Right cardiac atrium (tissue), 5 donors: ENCODE data around the gene TMTC1. TPM values are rescaled to one million over a fixed set of nuclear protein-coding genes. Genes with fewer than 3 reads are reported as not detected.

Experiments
- ATAC-seq, 2 donors: fragments of 200-7000 bp; cut with Tn5 transposase; one replicate each; pipeline versions ENCODE4 v1.8.0 to v1.9.1; 2020; ENCODE audit warnings: moderate library complexity in 2 of 2, mild to moderate bottlenecking in 1 of 2
- DNase-seq, 3 donors: peaks; one replicate each; pipeline ENCODE4 v3.0.0-alpha.2; 2020
- H3K27ac ChIP-seq: one replicate; pipeline ENCODE4 v1.5.1; 2013; ENCODE audit warnings: mild to moderate bottlenecking, low read length, control low read depth, moderate library complexity
- H3K27me3 ChIP-seq: one replicate; pipeline ENCODE4 v1.6.1; 2013; ENCODE audit not compliant: control insufficient read depth, insufficient read depth
- H3K4me1 ChIP-seq: one replicate; pipeline ENCODE4 v1.6.1; 2013; ENCODE audit warnings: low read length; ENCODE audit not compliant: control insufficient read depth, insufficient read depth
- H3K4me3 ChIP-seq: one replicate; pipeline ENCODE4 v1.5.1; 2013; ENCODE audit warnings: low read length, control low read depth
- H3K9me3 ChIP-seq: one replicate; pipeline ENCODE4 v1.6.1; 2013; ENCODE audit warnings: low read length; ENCODE audit not compliant: control insufficient read depth
- WGBS: extraction: QIAGEN DNeasy Blood & Tissue Kit; methylation state at CpG from one replicate; pipeline ENCODE4 v1.1.7; 2013; 5-methylcytosine and 5-hydroxymethylcytosine counted together
- intact Hi-C, 4 donors: fragments of 100-400 bp; cut with DNase I; formaldehyde crosslinking; loops; one replicate each; pipeline versions ENCODE4 v1.11.0 to v1.14.0; 2022 to 2023
- polyA plus RNA-seq: library from polyadenylated mRNA; stranded (reverse); fragments of 200-250 nt; gene quantifications from one replicate; pipeline ENCODE4 v1.2.3, GENCODE V29; 2013
- total RNA-seq, 4 donors: library from RNA; stranded (reverse); fragmentation: NEBNext Ultra II Directional; extraction: Animal tissue kit (Norgen Biotek cat#: 25700); gene quantifications; one replicate each; pipeline ENCODE4 v1.2.1, GENCODE V29; 2021
- donor health status: healthy with polysubstance abuse.
- donor health status: DM: no; HTN: yes; CAD: no.
- donor health status: DM: no; HTN: no; CAD: no.
- donor health status: DM: no; HTN: yes; CAD: no; lungs with severe emphysema.
- donor health status: DM: yes; HTN: yes; CAD: no.

Gene TMTC1
- total and polyA plus RNA-seq, 5 donors, result 17.9 to 57.8 (median 52.5) TPM

DNA sequence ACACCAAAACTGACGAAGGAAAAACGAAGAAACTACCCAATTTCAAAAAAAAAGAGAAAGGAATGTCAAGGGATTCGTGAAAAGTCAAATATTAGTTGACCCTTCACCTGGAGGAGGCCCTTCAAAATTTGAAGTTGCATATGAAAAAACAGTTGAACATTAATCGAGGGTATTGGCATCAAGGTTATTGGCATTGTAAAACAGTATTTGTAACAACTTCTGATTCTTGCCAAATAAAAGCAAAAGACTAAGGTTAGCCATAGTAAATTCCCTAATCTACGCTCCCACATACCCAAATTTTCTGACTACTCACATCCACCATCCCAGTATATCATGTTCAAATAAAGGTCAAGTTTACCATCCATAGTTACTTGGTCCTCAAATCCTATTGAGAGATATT is 118.6 kb downstream of the TMTC1 start:
- Histone ChIP-seq H3K27me3 (no peaks in the 10 kb centered on the region), H3K4me3 (no peak overlapping the region), H3K27ac (no peak overlapping the region), H3K9me3 (no peaks in the 10 kb centered on the region), H3K4me1 (peaks cover 2% of the 10 kb centered on the region)
- ATAC-seq (no peak), DNase-seq (no peak)
- intact Hi-C loops, result no loop called here
- WGBS, result 81% methylated on average over 5 of the region's 5 CpGs

DNA sequence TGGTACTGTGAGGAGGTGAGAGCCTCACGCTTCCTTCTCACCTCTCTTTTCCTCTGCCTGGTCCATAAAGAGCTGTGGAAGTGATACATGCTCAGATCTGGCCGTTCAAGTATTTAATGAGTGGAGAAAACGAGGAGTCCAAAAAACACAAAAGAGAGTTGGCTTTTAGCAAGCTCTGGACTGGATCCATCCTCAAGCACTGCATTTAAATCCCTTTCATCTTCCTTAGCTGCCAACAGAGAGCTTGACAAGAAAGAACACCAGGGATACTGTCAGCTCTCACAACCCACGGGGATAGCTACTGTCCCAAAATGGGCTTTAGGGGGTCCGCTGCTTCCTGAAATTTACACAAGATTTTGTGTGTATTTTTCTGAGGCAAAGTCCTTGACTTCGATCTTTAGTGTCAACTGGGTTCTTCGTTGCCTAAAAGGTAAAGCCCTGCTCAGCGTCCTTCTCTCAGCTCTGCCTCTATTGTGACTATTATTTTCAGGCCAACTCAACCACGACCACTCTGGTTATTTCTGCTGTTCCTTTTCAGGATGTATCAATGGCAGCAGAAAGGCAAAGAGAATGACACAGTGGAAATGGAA is 120.9 kb downstream of the TMTC1 start:
- WGBS, result 45% methylated on average over 9 of the region's 9 CpGs
- Histone ChIP-seq H3K4me1 (peaks cover 2% of the 10 kb centered on the region), H3K9me3 (no peaks in the 10 kb centered on the region), H3K27ac (no peak overlapping the region), H3K27me3 (no peaks in the 10 kb centered on the region), H3K4me3 (no peak overlapping the region)
- peak; percentile 46 to 84 for ATAC-seq
- no peak for DNase-seq
- intact Hi-C loops, result no loop called here

DNA sequence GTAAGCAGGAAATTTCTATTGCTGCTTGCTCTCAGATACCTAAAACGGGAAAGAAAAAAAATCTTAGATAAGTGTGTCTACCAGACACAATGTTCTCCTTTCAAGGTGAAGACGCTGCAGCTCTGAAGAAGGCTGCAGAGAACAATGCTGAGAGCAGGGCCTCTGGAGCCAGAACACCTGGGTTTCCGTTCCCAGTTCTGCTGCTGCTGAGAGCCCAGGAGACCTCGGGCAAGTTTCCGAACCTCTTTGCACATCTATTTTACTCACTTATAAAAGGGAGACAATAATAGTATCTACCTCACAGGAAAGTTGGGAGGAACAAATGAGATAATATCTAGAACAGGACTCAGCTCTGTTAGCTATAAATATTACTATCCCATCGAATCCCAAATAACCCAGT is 122.9 kb downstream of the TMTC1 start:
- intact Hi-C loops, result no loop called here
- no peaks in the 10 kb centered on the region for H3K27me3 ChIP-seq
- no peak overlapping the region for H3K27ac ChIP-seq
- H3K4me1 ChIP-seq, result peaks cover 2% of the 10 kb centered on the region
- no peak for DNase-seq
- WGBS, result 68% methylated on average over 6 of the region's 6 CpGs
- H3K4me3 ChIP-seq, result no peak overlapping the region
- no peaks in the 10 kb centered on the region for H3K9me3 ChIP-seq
- no peak for ATAC-seq

DNA sequence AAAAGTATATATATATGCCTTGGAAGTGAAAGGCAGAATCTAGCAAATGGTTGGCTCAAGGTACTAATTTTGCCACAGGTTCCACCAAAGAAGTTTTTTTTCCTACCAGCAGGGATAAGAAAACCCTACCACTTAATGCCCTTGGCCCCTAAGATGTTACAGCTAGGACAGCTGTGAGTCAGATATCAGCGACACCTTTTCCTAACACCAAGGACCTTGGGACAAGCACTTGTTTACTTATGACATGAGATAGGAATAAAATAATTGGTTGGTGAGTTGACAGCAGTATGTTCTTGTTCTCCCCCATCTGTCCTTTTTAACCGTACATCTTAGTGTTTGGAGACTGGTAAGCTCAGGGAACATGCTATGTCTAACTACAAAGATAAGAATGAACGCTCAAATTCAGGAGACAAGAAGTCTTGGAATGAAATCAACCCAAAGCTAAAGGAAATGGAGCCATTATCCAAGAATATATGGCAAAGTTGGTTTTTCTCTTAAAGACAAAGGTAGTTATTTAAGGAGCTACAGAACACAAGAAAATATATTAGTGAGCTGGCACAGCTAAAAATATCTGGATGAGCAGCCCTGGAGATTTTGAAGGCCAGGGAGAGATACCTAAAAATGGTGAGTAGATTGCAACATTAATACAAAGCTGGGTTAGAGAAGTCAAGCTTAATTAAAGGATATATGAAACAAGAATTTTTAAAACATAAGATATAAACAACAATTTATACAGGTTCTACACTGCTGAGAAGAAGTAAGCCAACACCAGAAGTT is 126.8 kb downstream of the TMTC1 start:
- Histone ChIP-seq H3K27ac (no peak overlapping the region), H3K4me1 (no peaks in the 10 kb centered on the region), H3K4me3 (no peak overlapping the region), H3K9me3 (no peaks in the 10 kb centered on the region), H3K27me3 (no peaks in the 10 kb centered on the region)
- ATAC-seq (peak; percentile 40 to 57), DNase-seq (no peak)
- intact Hi-C loops, result no loop called here
- 59% methylated on average over 3 of the region's 3 CpGs for WGBS

DNA sequence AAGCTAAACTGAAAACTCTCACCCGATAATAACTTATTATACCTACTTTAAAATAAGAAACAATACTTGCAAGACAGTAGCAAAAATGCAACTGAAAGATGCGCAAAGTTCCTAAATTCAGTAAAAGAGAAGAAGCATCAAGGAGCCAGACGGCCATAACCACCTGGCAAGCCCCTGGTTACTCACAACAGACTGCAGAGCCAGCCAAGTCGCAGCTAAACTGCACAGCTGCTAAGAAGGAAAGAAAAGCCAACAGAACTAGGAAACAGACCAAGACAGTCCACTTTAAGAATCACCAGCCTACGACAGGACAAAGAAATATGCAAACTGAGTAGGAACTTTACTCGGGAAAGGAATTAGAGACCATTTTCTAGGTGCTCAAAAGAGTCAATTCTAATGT is 127.9 kb downstream of the TMTC1 start:
- Histone ChIP-seq H3K27me3 (no peaks in the 10 kb centered on the region), H3K4me3 (no peak overlapping the region), H3K27ac (no peak overlapping the region), H3K9me3 (no peaks in the 10 kb centered on the region), H3K4me1 (no peaks in the 10 kb centered on the region)
- intact Hi-C loops, result no loop called here
- 70% methylated on average over 6 of the region's 6 CpGs for WGBS
- DNase-seq, result peak in 1 of 3 donors; percentile 18
- ATAC-seq, result no peak

DNA sequence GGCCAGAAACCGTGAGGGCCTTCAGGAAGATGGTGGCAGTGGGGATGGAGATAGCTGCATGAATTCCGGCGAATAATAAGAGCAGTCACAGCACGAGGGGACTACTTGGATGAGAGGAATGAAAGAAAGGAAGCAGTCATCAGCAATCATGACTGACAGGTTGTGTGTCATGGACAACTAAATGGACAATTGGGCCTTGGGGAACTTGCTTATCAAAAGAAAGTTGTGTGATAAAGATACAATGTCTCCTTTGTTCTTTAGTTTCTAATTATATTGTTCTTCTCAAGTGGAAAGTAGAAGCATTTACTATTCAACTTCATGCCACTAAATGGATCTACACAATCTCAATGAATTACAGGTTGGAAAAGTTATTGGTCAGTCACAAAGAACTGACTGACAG is 130.5 kb downstream of the TMTC1 start:
- WGBS, result 90% methylated on average over 4 of the region's 4 CpGs
- DNase-seq (no peak), ATAC-seq (no peak)
- no peaks in the 10 kb centered on the region for H3K27me3 ChIP-seq
- H3K9me3 ChIP-seq, result no peaks in the 10 kb centered on the region
- H3K4me3 ChIP-seq, result no peak overlapping the region
- no peak overlapping the region for H3K27ac ChIP-seq
- H3K4me1 ChIP-seq, result no peaks in the 10 kb centered on the region
- intact Hi-C loops, result no loop called here

DNA sequence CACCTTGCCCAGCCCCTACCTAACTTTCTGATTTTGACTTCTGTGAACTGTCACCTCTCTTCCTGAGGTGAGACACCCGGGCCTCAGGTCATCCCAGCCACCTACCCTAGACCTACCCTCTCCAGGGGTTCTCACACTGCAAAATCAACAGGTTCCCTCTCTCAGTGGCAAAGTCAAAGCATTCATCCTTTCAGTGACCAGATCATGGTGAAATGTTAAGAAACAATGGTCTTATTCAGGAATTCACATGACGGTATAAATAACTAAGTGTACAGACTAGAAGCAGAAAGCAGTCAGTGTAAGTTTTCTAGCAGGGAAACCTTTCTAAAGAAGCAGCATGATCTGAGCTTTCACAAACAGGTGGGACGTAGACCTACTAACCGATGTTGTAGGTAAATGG is 133.4 kb downstream of the TMTC1 start:
- intact Hi-C loops, result no loop called here
- ATAC-seq (no peak), DNase-seq (no peak)
- Histone ChIP-seq H3K9me3 (no peaks in the 10 kb centered on the region), H3K4me1 (no peaks in the 10 kb centered on the region), H3K27ac (no peak overlapping the region), H3K27me3 (no peaks in the 10 kb centered on the region), H3K4me3 (no peak overlapping the region)
- WGBS, result 93% methylated on average over 4 of the region's 4 CpGs

DNA sequence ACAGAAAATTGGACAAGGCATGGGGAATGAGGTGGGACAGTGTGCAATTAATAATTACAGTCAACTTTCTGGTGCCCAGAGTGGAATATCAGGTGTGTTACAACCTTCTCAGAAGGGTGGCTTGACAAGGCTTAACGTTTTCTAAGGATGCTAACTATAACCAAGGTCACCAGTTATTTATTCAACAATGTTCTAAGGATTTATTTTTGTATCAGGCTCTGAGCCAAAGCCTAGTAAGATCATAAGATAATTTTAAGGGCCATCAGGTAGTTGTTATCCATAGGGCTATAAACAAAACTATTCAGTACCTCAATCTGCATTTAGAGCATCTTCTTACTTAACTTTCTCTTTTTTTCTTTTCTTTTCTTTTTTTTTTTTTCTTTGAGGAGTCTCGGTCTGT is 134.0 kb downstream of the TMTC1 start:
- WGBS, result 66% methylated on average over 2 of the region's 2 CpGs

DNA sequence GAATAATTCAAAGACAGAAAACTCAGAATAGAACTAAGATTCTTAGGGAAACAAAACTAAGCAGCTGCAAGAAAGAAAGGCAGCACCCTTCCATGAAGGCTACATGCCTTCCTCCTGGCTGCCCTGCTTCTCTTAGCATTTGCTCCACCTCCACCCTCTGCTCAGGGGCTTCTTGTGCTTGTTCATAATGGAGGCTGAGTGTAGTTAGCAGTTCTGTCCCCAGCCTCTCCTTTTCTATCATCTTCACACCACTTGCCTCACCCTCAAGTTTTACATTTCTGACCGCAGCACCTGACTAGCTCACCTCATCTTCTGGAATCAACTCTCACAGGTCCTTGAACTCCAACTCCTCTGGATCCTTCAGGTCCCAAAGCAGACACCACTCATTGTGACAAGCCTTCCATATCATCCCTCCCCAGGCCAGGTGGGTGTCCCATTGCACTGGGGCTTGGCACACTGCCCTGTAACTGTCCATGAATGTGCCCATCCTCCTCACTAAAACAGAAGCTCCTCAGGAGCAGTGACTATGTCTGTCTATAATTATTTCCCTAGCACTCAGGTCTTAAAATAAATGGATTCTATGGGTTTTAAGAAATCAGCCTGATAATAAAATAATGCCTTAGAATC is 139.1 kb downstream of the TMTC1 start:
- DNase-seq (no peak), ATAC-seq (peak in 1 of 2 donors; percentile 27)
- Histone ChIP-seq H3K27ac (no peak overlapping the region), H3K4me1 (peaks cover 8% of the 10 kb centered on the region), H3K4me3 (no peak overlapping the region), H3K9me3 (no peaks in the 10 kb centered on the region), H3K27me3 (no peaks in the 10 kb centered on the region)
- 93% methylated on average over 1 of the region's 1 CpG for WGBS
- intact Hi-C loops, result no loop called here

More for the DNA sequence above, 134.0 kb downstream of the TMTC1 start:
- Histone ChIP-seq H3K27ac (no peak overlapping the region), H3K4me1 (no peaks in the 10 kb centered on the region), H3K27me3 (no peaks in the 10 kb centered on the region), H3K4me3 (no peak overlapping the region), H3K9me3 (no peaks in the 10 kb centered on the region)
- ATAC-seq (no peak), DNase-seq (no peak)
- intact Hi-C loops, result no loop called here

DNA sequence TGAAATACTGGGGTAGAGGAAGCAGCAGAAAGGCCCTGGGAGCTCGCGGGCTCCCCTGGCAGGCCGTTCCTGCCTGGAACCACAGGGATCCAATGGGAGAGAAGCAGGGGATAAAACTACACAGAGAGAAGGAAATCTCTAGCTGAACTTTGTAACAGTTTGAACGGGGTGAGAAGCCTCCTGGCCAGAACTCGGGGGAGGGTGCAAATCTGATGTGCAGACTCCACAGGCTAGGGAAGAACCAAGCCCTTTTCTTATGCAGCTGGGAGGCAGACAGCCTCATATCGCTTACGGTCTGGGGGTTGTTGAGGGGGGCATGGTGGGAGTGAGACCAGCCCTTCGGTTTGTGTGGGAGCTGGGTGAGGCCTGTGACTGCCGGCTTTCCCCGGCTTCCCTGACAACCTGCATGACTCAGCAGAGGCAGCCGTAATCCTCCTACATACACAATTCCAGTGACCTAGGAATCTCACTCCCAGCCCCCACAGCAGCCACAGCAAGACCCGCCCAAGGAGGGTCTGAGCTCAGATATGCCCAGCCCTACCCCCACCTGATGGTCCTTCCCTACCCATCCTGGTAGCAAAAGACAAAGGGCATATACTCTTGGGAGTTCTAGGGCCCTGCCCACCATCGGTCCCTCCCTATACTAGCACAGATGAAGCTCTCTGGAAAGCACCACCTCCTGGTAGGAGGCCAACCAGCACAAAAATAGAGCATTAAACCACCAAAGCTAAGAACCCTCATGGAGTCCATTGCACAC is 143.0 kb downstream of the TMTC1 start:
- Histone ChIP-seq H3K27ac (peak overlapping the region; percentile 67), H3K27me3 (no peaks in the 10 kb centered on the region), H3K4me3 (no peak overlapping the region), H3K4me1 (peaks cover 11% of the 10 kb centered on the region), H3K9me3 (no peaks in the 10 kb centered on the region)
- WGBS, result 55% methylated on average over 13 of the region's 13 CpGs
- peak; percentile 64 to 81 for ATAC-seq
- peak; percentile 54 to 84 (median 74) for DNase-seq
- intact Hi-C loops, result no loop called here
